ENCODE measurements around the gene TSPAN15.

TSPAN15 gene

GRCh38 chr10:69418052-69418752, 33.1 kb upstream of the TSPAN15 start:
- TF ChIP-seq CTCF (conservative IDR thresholded peaks at IDR 0.05): no peak

DNA sequence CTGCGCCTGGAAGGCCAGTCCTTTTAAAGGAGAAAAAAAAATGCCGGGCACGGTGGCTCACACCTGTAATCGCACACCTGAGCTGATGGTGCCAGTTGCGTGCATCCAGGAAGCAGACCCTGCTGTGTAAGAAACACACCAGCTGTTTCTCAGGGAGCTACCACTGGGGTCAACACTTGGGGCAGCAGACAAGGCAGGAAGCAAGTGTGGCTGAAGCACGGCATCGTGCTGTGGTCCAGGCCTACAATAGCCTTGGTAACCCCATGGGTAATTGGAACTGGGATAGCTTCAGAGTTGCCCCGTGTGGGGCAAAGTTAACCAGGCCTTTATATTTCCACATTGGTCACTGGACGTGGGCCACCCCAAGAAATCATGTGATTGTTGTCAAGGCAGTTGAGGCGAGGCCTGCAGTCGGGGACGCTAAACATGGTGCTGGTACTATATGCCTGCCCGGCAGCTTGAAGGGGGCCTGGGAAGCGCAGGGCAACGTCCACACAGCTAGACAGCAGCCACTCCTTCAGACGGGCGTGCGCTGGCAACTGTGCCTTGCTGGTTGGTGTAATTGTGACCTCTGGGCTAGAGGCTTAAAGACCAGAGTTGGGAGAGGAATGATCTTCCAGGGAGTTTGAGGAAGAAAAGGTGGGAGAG, 32.0 kb upstream of the TSPAN15 start:
- H3K27ac ChIP-seq: no peak overlapping the region
- TF ChIP-seq CTCF (conservative IDR thresholded peaks at IDR 0.05): no peak

More at GRCh38 chr10:69418052-69418752, 33.1 kb upstream of the TSPAN15 start:
- no peak overlapping the region for H3K27ac ChIP-seq

- no peak for TF ChIP-seq CTCF (conservative IDR thresholded peaks at IDR 0.05)
- no peak overlapping the region for H3K27ac ChIP-seq
Observed at GRCh38 chr10:69419744-69420126, 31.5 kb upstream of the TSPAN15 start.

- H3K27ac ChIP-seq: no peak overlapping the region
- TF ChIP-seq CTCF (conservative IDR thresholded peaks at IDR 0.05): no peak
Observed at GRCh38 chr10:69421611-69422308, 29.5 kb upstream of the TSPAN15 start.

GRCh38 chr10:69422676-69423075, 28.6 kb upstream of the TSPAN15 start:
- TF ChIP-seq CTCF (conservative IDR thresholded peaks at IDR 0.05): no peak
- no peak overlapping the region for H3K27ac ChIP-seq

GRCh38 chr10:69425041-69425440, 26.2 kb upstream of the TSPAN15 start:
- no peak for TF ChIP-seq CTCF (conservative IDR thresholded peaks at IDR 0.05)
- peak overlapping the region; percentile 45; the same call in 1 of the 2 replicates for H3K27ac ChIP-seq

DNA sequence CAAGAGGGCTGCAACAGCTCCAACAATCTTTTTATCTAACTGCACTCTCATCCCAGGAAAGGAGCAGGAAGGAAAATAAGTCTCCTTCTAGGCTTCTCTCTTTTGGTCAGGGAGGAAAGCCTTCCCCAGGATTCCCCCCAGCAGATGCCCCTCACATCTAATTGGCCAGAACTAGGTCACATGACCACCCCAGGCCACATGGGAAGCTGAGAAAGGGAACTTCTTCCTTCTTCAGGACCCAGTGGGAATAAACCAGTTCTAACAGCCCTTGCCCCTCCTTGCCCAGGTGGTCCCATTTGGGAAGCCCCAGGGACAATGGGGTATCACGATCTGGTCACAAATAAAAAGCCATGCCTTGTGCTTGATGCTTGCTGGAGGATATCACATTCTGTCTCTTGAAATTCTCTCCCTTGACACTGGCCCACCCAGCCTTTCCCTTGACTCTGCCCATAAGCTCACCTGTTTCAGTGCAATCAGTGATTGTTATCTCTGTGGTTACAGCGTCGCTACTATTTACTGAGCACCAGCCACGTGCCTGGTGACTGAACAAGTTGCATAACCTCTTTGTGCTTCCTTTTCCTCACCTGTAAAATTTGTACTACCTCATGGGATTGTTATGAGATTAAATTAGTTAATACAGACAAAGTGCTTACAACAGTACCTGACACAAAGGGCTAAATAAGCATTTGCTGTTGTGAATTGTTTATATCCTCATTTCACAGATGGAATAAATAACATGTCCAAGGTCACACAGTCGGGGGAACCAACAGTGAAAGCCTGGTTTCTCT, 25.6 kb upstream of the TSPAN15 start:
- TF ChIP-seq CTCF (conservative IDR thresholded peaks at IDR 0.05): no peak
- H3K27ac ChIP-seq: peak overlapping the region; percentile 45

All from VCaP (cell line).